Cardiac muscle cell (in vitro differentiated cells and primary cell): ENCODE data around the gene LSG1. TPM values are rescaled to one million over a fixed set of nuclear protein-coding genes. Genes with fewer than 3 reads are reported as not detected.
A peak's percentile ranks its signal among the peaks of the same experiment; 100 is the strongest.

Experiments used
- DNase-seq, 2 donors: peaks; one replicate each; pipeline versions ENCODE4 v3.0.0 to v3.0.0-alpha.2; 2010 to 2017; ENCODE audit warnings: low read depth in 1 of 2, low spot score in 1 of 2
- H3K27ac ChIP-seq: fragments of 200-600 bp; sonication (generic); 2 replicates; pipeline ENCODE4 v1.5.1; 2016
- H3K27me3 ChIP-seq: fragments of 200-600 bp; sonication (generic); 2 replicates; pipeline ENCODE4 v1.6.0; 2016; ENCODE audit warnings: control low read depth
- H3K36me3 ChIP-seq: fragments of 200-600 bp; sonication (generic); 2 replicates; pipeline ENCODE4 v1.5.1; 2016; ENCODE audit warnings: control low read depth
- H3K4me1 ChIP-seq: fragments of 200-600 bp; sonication (generic); 2 replicates; pipeline ENCODE4 v1.8.1; 2017; ENCODE audit warnings: low read depth, mild to moderate bottlenecking, mixed run types
- H3K4me3 ChIP-seq: fragments of 200-600 bp; sonication (generic); 2 replicates; pipeline ENCODE4 v1.5.1; 2016; ENCODE audit warnings: mild to moderate bottlenecking
- H3K9me3 ChIP-seq: fragments of 200-600 bp; sonication (generic); 2 replicates; pipeline ENCODE4 v1.5.1; 2017; ENCODE audit warnings: low read depth, mild to moderate bottlenecking, control low read depth
- CTCF ChIP-seq: IDR thresholded peaks from 2 replicates; pipeline ENCODE4 v1.5.1; 2012; ENCODE audit warnings: low read depth, mild to moderate bottlenecking, low read length
- polyA plus RNA-seq: library from polyadenylated mRNA; unstranded; fragments of >200 nt; fragmentation: Nextera tagmentation; extraction: Ambion mirVana; gene quantifications from 2 replicates; pipeline ENCODE4 v1.2.1, GENCODE V29; 2016
- total RNA-seq: library from RNA; depleted of rRNA; stranded (reverse); fragments of >200 nt; gene quantifications from 2 replicates; pipeline ENCODE4 v1.2.3, GENCODE V29; 2016

The LSG1 gene
- total and polyA plus RNA-seq, 2 experiments from 2014 or later, result 15.7 to 20.3 TPM

DNA sequence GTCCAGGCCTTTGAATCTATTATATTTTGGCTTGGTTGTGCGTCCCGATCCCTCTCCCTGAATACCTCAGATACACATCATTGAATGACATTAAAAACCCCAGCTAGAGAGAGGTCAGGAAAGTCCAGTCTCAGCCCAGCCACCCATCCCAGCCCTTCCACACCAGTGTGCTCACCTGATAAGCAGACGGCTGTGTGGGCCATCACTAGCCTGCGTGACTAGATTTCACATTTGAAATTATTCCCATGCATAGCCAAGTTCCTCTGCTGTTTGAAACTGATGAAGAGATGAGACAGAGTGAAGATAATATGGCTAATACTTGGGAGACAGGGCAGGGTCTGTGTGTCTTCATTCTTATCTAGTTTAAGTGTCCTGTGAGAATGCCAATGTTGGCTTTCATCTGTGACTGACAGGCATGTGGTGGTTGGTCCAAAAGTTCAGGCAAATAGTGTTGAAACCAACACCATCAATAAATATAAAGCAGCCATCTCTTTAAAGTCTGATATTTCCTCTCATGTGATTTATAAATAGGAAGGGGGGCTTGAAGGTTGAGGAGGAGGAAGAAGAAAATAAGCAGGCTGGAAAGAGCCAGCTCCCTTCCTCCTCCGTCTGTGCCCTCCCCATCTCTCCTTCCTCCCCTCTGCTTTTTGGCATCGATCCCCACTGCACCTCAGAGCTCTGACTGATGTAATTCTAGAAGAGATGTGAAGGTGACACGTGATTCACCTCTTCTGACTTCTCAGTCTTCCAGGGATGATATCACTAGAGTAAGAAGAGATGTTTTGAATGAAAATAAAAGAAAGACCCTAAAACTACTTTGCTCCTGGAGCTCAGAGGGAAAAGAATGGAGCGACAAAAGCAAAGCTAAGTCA lies 18.7 kb upstream of the LSG1 start:
- Histone ChIP-seq H3K27me3 (no peaks in the 10 kb centered on the region), H3K36me3 (no peaks in the 10 kb centered on the region), H3K27ac (peak overlapping the region; percentile 20), H3K4me1 (peaks cover 14% of the 10 kb centered on the region), H3K4me3 (no peak overlapping the region), H3K9me3 (no peaks in the 10 kb centered on the region)
- TF ChIP-seq CTCF, result no peak
- peak in 1 of 2 donors; percentile 36 for DNase-seq

GRCh38 chr3:194689493-194689944 lies 17.5 kb upstream of the LSG1 start:
- H3K9me3 ChIP-seq, result no peaks in the 10 kb centered on the region
- H3K27ac ChIP-seq, result peak overlapping the region; percentile 71
- peaks cover 14% of the 10 kb centered on the region for H3K4me1 ChIP-seq
- DNase-seq, result peak in 1 of 2 donors; percentile 64
- no peak for TF ChIP-seq CTCF
- H3K27me3 ChIP-seq, result no peaks in the 10 kb centered on the region
- no peak overlapping the region for H3K4me3 ChIP-seq
- no peaks in the 10 kb centered on the region for H3K36me3 ChIP-seq

- DNase-seq, result no peak
- peak overlapping the region; percentile 71 for H3K27ac ChIP-seq
Measured at GRCh38 chr3:194688946-194689345, 17.0 kb upstream of the LSG1 start.

GRCh38 chr3:194688200-194688740 lies 16.3 kb upstream of the LSG1 start:
- no peak for TF ChIP-seq CTCF
- Histone ChIP-seq H3K36me3 (no peaks in the 10 kb centered on the region), H3K4me3 (peak overlapping the region; percentile 64), H3K9me3 (no peaks in the 10 kb centered on the region), H3K27me3 (no peaks in the 10 kb centered on the region), H3K27ac (peak overlapping the region; percentile 71), H3K4me1 (peaks cover 14% of the 10 kb centered on the region)
- DNase-seq, result peak in 1 of 2 donors; percentile 48

More at GRCh38 chr3:194688946-194689345, 17.0 kb upstream of the LSG1 start:
- Histone ChIP-seq H3K4me1 (peaks cover 14% of the 10 kb centered on the region), H3K9me3 (no peaks in the 10 kb centered on the region), H3K4me3 (no peak overlapping the region), H3K36me3 (no peaks in the 10 kb centered on the region), H3K27me3 (no peaks in the 10 kb centered on the region)
- no peak for TF ChIP-seq CTCF

GRCh38 chr3:194687638-194688199 lies 15.7 kb upstream of the LSG1 start:
- Histone ChIP-seq H3K27me3 (no peaks in the 10 kb centered on the region), H3K4me1 (peaks cover 14% of the 10 kb centered on the region), H3K27ac (no peak overlapping the region), H3K36me3 (no peaks in the 10 kb centered on the region), H3K9me3 (no peaks in the 10 kb centered on the region), H3K4me3 (peak overlapping the region; percentile 64)
- TF ChIP-seq CTCF, result peak; percentile 40
- peak; percentile 73 to 86 for DNase-seq
